ENCODE measurements around the gene SMCHD1.
"Not testable (repeated sequence)": the region's sequence is repeated elsewhere in the genome, so short reads cannot be mapped to it uniquely, and the experiment has no call there.

Gene SMCHD1

DNA sequence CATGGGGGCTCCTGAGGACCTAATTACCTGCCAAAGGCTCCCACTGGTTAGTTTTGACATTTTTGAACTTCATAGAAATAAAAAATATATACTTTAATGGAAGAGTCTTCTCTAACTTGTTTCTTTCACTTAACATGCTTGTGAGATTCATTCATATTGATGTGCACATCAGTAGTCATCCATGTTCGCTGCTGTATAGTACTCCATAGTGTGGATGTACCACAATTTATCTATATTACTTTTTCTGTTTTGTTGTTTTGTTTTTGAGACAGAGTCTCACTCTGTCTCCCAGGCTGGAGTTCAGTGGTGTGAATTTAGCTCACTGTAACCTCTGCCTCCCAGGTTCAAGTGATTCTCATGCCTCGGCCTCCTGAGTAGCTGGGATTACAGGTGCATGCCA lies 168.4 kb downstream of the SMCHD1 start:
- no peak for DNase-seq

DNA sequence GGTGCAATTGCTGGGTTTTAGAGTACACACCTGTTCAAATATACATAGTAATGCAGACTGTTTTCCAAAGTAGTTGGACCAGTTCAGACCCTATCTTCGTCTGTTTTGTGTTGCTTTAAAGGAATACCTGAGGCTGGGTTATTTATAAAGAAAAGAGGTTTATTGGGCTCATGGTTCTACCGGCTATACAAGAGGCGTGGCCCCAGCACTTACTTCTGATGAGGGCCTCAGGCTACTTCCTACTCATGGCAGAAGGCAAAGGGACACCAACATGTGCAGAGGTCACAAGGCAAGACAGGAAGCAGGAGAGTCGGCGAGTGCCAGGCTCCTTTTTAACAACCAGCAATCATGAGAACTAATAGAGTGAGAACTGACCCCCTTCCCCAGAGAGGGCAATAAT lies 169.3 kb downstream of the SMCHD1 start:
- no peak for DNase-seq

DNA sequence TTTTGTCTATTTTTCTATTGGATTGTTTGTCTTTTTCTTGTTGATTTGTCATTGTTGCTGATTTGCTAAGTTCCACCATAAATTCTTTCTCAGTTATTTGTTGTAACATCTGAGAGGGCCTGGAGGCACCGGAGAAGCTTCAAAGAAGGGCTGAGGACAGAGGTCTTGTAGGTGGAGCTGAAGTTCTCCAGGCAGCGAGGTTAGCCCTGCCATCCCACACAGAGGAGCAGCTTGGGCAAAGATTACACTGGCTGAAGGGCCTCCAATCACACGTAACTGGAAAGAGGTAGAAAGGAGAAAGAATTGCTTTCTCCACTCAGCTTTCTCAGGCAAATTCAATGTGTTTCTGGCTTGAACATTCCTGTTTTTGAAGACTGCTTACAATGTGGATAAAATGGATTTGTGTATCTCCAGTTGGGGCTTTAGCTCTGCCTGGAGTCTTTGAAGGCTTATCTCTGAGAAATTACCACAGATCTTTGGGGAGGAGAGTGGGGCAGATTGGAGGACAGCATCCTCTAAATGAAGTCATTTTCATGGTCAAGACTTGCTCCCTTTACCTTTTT lies 170.2 kb downstream of the SMCHD1 start:
- DNase-seq, result no peak

DNA sequence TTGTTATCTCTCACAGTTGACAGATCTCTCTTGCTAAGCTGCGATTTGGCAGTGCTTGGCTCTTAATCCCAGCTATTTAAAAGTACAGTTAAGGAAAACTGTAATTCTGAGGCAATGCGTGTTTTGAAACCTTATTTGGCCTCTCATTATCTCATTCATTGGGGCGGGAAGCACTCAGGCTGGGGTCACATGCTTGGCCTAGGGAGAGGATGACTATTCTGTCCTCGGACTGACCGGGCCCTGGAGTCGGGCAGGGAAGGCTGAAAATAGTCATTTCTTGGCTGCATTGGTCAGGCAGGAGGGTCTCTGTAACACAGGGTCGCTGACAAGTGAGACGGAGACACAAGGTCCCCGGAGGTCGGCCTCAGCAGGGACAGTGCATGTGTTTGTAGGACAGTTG lies 171.1 kb downstream of the SMCHD1 start:
- no peak for DNase-seq

DNA sequence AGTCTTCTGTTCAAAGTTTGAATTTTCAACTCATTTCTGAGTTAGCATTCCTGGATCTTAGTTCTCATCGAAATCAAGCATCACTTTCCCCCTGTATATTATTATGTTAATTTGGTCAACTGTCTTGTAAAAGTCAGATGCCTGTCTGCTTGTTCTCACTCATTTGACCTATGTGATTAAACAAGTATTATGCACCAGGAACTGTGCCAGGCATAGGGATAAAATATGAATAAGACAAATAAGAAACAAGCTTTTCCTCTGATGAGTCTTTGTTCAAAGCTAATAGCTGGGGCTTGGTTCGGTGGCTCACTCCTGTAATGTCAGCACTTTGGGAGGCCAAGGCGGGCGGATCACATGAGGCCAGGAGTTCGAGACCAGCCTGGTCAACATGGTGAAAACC lies 171.5 kb downstream of the SMCHD1 start:
- no peak for DNase-seq

DNA sequence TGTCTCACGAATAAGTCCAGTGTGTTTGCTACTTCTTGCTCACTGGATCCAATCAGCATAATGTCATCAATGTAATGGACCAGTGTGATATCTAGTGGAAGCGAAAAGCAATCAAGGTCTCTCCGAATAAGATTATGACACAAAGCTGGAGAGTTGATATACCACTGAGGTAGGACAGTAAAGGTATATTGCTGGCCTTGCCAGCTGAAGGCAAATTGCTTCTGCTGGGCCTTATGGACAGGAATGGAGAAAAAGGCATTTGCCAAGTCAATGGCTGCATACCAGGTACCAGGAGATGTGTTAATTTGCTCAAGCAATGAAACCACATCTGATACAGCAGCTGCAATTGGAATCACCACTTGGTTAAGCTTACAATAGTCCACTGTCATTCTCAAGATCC lies 180.6 kb downstream of the SMCHD1 start:
- not testable (repeated sequence) for DNase-seq

DNA sequence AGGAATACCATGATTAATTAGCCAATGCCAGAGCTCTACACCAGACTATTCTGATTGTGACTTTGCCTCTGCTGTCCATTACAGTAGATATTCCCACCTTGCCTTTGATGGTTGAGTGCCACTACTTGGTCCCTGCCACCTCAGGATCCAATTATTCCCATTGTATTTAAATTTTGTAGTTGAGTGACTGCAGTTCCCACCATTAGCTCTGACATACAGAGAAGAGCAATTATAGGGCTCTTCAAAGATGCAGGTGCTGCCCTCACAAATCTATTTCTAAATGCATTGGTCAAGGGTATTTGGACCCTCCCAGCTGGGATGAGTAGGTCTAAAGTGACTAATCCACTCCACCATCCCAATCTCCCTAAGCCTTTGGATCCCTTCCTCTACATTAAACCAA lies 181.8 kb downstream of the SMCHD1 start:
- not testable (repeated sequence) for DNase-seq

DNA sequence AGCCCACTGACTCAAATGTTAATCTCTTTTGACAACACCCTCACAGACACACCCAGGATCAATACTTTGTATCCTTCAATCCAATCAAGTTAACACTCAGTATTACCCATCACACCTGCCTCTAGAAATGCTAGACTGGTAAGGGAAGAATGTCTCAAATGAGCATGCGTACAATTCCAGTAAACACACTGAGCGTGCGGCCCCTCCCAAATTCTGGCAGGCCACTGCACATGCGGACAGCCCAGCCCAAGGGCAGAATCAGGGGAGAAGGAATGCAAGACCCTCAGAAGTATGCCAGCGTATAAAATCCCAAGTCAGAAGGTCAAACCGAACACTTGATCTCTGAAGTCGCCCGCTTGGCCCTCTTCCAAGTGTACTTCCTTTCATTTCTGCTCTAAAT lies 183.7 kb downstream of the SMCHD1 start:
- no peak for DNase-seq

DNA sequence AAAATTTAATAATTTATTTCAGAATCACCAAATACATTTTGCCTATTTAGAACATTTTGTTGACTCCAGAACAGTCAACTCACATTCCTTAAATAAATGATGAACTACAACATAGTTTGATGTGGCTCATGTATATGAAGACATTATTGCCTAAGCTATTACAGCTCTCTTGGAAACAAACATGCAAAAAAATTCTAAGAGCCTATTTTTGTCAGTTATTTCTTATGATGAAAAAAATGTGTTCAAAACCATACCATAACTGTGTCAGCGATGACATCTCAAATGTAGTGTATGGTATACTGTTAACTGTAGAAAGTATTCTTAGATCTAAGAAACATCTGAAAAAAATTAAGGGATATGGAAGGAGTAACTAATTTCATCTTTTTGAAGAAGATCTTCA lies 185.0 kb downstream of the SMCHD1 start:
- DNase-seq, result no peak

DNA sequence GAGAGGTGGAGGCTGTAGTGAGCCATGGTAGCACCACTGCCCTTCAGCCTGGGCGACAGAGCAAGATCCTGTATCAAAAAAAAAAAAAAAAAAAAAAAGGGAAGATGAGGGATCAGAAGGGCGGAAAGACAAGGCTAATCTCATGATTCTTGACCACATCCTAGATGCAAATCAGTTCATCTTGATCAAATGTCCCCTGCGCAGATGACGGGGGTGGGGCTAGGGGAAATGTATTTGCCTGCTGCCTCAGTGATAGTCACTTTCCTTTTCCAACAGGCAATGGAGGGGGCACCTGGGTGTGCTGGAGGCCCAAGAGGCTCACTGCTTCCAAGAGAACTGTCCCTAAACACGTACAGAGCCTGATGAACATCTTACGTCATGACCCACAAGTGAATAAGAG lies 187.6 kb downstream of the SMCHD1 start:
- DNase-seq, result no peak

DNA sequence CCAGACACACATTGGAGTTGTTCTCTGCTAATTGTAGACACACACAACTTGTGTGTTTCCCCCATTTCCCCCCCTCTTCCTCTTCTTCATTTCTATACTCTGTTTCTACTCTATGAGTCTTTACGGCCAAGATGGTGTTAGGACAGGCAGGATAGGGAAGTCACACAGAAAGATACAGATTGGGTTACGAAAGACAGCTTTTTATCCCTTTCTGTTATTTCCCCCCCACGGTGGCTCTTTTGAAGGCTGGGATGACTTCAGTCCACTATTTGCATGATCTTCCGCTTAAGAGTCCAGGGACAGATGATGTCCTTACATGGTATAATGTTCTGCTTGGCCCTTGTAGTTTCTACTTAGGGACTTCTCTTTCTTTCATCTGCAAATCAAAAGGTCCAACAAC lies 189.6 kb downstream of the SMCHD1 start:
- no peak for DNase-seq

DNA sequence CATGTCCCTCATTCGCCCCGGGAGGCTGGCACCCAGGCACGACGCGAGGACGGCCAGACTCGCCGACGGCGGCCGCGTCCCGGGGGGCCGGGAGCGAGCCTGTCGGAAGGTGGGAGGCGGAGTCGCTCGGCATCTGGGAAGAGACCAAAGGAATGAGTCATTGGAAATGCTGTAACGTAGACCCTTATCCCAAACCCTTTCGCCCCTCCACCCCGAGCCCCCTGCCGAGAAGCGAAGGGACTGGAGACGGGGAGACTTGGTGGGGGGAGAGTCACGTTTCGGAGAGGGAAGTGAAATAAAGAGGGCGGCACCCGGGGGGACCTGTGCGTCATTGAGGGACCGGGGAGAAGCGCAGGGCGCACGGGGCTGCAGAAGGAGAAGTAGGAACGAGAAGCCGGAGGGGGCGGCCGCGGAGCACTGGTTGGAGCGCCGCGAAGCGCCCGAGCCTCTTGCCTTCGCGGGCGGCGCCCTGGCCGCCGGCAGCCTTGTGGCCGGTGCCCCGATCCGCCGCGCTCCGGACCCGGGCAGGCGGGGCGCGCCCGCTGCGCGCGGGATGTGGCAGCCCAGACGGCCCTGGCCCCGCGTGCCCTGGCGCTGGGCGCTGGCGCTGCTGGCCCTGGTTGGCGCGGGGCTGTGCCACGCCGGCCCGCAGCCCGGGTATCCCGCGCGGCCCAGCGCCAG lies 191.2 kb downstream of the SMCHD1 start, which contains the start of gene EMILIN2:
Gene EMILIN2 (plus strand): TSS at position 371 of the 681 bp plus-strand sequence. CDS start 183 bp downstream, at position 554.
- no peak for DNase-seq

DNA sequence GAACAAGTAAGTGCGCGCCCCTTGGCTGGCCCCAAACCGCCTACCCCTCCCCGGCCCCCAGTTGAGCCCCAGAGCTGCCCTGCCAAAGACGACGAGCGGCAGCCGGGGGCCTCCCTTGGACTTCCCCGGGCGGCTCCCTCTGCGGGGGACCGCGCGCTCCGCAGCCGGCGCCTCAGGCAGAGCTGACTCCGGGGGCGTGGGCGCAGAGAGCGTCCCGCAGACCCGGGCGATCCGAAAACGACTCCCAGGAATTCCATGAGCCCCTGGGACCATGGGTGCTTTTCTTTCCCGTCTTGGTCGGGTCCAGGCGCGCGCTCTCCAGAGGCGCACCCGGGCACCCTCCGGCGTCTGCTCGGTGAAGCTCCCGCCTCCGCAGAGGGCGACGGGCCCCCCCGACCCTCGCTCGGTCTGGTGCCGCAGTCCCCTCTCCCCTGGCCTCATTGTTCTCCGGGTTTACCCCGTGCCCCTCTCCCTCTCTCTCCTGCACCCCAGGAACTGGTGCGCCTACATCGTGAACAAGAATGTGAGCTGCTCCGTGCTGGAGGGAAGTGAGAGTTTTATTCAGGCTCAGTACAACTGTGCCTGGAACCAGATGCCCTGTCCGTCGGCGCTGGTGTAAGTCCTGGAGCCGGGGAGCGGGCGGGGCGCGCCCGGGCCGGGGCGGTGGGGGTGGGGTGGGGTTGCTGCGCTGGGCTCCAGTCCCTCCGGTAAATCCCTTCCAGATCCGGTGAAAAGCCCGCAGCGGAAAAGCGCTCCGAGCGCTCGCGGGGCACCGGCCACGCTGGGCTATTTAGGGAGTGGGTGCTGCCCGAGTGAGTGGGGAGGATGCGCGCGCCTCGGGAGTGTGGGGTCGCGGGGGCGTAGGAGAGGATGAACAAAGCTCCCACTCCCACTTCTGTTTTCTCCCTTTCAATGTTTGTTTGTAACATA lies 192.1 kb downstream of the SMCHD1 start:
- DNase-seq, result no peak

DNA sequence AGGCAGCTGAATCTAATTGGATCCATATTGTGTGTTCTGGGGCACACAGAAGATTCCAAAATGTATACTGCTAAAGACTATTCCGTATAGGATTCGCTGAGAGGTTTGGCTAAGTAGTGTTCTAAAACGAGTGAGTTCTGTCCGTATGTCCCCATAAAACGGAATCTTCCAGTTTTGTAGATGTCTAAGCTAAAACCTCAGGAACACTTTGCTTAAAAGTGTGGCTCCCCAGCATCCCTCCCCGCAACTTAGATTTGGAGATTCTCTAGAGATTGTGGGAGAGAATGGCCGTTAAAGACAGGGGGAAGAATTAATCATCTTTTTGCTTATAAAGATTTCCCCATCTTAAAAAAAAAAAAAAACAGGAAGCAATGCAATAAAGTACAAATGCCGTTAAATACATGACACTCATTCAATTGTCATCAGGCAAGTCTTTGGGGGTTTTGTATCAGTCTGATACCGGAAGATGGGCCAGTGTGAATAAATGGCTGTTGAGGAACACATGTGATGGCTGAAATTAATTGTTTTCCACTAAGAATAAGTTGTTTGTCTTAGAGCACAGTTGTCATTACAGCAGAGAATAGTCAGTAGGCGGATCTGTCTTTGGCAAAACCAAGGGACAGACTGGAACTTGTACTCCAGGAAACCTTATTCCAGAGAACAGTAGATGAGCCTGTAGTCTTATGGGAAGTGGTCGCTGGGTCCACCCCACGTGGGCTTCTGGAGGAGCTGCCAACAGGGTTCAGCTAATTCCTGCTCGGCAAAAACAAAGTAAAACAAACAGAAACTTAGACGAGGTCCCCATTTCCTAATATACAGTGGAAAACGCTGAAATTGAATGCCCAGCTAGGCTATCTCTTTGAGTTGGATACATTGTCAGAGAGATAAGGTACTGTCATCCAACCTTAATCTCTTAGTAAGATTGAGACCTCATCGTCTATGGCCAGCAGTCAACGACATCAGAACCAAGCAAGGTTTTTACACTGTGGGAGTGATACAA lies 193.0 kb downstream of the SMCHD1 start:
- DNase-seq, result no peak

DNA sequence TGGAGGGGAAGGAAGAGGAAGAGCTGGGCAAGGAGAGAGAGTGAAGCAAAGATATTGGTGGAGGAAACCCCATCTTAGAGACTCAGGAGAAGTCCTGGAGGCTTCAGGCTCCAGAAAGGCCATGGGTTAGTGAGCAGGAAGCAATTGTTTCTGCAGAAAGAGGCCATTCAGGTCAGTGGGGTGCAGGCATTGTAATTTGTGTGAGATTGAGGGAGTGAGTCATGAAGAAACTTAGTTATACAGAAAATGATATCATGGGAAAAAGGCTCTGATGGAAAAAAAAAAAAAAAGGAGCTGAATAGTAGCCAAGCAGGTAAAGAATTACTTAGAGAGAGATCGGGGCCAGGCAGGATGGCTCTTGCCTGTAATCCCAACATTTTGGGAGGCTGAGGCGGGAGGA lies 195.3 kb downstream of the SMCHD1 start:
- DNase-seq, result no peak

DNA sequence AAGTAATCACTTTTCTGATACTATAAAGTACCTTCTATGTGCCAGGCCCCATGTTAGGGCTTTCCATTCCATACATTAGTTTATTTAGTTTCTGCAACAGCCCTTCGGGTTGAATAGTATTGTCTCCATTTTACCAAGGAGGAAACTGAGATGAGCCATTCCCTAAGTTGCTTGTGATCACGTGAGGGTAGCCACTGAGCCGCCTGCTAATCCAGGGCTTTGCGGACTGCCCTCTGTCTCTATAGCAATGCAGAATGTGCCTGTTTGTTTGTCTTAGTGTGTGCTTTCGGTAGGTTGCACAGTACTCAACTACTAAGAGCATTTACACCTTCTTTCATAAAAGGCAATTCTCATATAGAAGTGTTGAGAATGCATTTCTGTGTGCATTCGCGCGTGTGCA lies 196.2 kb downstream of the SMCHD1 start:
- DNase-seq, result no peak

DNA sequence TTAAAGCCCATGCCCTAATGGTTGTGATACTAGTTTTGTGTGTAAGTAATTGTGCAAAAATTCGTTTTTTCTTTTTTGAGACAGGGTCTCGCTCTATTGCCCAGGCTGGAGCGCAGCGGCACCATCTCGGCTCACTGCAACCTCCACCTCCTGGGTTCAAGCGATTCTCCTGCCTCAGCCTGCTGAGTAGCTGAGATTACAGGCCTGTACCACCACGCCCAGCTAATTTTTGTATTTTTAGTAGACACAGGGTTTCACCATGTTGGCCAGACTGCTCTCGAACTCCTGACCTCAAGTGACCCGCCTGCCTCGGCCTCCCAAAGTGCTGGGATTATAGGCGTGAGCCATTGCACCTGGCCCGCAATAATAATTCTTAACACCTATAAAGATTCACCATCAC lies 196.9 kb downstream of the SMCHD1 start:
- DNase-seq, result not testable (repeated sequence)

DNA sequence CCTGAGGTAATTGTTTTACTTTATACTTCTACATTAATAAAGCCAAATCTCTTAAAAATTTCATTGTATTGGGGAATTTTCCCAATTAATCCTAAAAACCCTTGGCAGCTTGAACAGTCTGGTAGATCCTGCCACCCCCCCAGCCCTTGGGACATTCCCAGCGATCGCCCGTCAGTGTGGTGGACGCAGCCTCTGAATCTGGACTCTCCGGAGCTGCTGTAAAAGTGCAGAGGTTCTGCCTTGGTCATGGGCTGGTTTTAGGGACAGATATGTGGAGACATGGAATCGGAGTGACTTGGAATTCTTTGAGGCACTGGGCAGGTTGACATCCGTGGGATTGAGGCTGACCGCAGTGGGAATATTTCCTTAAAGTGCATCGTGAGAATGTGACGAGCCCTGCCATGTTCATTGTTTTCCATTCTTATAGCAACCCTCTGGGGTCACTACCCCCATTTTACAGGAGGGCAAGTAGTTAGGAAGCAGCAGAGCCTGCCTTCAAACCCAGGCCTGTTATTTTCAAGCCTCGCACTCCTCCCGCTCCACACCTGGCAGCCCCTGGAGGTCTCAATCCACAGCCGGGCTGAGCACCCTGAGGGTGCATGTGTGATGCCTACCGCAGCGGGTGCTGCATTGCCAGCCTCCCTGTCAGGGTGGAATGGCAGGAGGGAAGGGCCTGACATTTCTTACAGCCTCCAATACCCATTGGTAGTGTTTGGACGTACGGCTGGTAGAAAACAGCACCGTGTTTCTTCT lies 197.8 kb downstream of the SMCHD1 start:
- DNase-seq, result no peak

DNA sequence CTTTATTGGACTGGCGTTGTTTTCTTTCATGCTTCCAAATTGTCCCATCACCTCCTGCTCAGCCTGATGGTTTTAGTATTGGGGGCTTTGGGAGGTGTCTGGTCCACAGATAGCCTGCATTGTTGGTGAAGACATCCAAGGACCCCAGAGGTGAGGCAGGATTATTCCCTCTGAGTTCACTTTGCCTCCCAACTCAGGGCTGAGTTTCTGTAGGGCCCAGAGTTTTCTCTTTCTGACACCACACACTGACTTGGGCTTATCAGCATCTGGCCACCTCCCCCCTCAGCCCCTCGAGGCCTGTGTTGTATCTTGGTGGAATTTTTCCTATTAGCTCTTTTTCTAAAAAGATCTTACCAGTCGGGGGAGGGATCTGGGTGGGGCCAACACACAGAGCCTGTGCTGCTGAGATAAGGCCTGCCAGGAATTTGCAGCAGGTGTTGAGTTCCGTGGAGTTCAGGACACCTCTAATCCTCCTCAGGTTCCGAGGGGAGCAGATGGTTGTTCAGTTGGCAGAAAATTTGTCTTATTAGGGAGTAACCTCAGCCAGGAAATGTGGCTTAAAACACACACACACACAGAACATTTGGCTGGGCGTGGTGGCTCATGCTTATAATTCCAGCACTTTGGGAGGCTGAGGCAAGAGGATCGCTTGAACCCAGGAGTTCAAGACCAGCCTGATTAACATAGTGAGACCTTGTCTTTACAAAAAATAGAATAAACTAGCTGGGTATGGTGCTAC lies 198.6 kb downstream of the SMCHD1 start:
- no peak for DNase-seq

Data from NCI-H82 (cell line).